Mononuclear cell (primary cell): ENCODE measurements around the gene YLPM1. TPM values are rescaled to one million over a fixed set of nuclear protein-coding genes. Genes with fewer than 3 reads are reported as not detected.

Experiments used
- H3K27me3 ChIP-seq: 2 replicates; pipeline ENCODE4 v1.6.0; 2011; ENCODE audit warnings: low read length, control low read depth; ENCODE audit not compliant: insufficient read depth
- H3K4me1 ChIP-seq: 2 replicates; pipeline ENCODE4 v1.5.1; 2011; ENCODE audit warnings: mild to moderate bottlenecking, low read length, control low read depth; ENCODE audit not compliant: insufficient read depth
- H3K4me3 ChIP-seq: 2 replicates; pipeline ENCODE4 v1.5.1; 2011; ENCODE audit warnings: mild to moderate bottlenecking, low read length, moderate library complexity
- H3K9me3 ChIP-seq: 2 replicates; pipeline ENCODE4 v1.5.1; 2011; ENCODE audit warnings: low read depth, mild to moderate bottlenecking, control low read depth, low read length
- total RNA-seq: library from RNA; depleted of rRNA; stranded (reverse); fragments of >200 nt; gene quantifications from one replicate; pipeline ENCODE4 v1.2.3, GENCODE V29; 2012

The YLPM1 gene
- total RNA-seq, 1 donor = 84.7 TPM

DNA sequence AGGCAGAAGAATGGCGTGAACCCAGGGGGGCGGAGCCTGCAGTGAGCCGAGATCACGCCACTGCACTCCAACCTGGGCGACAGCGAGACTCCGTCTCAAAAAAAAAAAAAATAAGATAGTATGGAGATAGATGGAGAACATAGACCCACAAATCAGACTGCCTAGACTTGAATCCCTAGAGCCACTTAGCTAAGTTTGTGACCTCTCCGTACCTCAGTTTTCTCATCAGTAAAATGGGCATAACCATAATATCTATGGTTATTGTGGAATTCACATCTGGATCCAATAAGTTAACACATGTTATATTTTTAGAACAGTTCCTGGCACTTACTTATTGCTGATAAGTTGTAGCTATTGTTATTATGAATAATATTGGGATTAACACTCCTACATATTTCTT is 105.6 kb downstream of the YLPM1 start:
- Histone ChIP-seq H3K9me3 (no peaks in the 10 kb centered on the region), H3K27me3 (no peaks in the 10 kb centered on the region), H3K4me3 (no peak overlapping the region), H3K4me1 (peaks cover 11% of the 10 kb centered on the region)

DNA sequence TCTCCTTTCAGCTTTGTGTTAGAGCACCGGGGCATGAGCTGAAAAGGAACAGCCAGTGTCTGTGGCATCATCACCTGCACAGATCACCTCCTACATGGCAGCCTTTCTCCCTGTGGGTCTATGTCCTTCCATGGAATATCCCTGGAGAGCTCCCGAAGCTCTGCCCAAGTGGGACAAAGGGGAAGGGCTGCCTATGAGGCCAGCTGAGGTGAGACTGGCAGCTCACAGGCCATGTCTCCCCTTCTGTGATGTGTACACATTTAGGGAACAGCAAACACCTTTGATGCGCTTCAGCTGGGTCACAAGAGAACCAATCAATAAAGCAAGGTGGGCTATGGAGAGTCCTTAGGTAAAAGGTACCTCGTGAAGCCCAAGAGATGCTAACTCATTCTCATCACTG is 108.7 kb downstream of the YLPM1 start:
- Histone ChIP-seq H3K4me3 (no peak overlapping the region), H3K27me3 (no peaks in the 10 kb centered on the region), H3K4me1 (peaks cover 26% of the 10 kb centered on the region), H3K9me3 (no peaks in the 10 kb centered on the region)

DNA sequence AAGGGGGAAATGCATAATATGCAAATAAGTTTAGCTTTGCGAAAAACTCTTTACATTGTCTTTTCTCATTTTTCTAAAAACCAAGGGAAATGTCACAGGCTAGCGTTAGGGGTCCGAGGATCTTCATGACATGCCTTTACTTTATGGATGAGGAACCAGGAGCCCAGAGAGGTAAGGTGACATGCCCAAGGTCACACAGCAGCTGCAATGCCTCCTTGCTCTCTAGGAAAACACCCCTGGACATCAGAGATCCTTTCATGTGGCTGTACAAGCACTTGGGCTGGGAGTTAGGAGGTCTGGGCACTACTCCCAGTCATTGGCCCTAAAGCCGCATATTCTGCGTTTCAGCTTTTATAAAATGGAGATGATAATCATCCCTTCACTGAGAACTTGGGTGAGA is 112.1 kb downstream of the YLPM1 start:
- Histone ChIP-seq H3K9me3 (no peaks in the 10 kb centered on the region), H3K27me3 (no peaks in the 10 kb centered on the region), H3K4me3 (no peak overlapping the region), H3K4me1 (peaks cover 19% of the 10 kb centered on the region)

DNA sequence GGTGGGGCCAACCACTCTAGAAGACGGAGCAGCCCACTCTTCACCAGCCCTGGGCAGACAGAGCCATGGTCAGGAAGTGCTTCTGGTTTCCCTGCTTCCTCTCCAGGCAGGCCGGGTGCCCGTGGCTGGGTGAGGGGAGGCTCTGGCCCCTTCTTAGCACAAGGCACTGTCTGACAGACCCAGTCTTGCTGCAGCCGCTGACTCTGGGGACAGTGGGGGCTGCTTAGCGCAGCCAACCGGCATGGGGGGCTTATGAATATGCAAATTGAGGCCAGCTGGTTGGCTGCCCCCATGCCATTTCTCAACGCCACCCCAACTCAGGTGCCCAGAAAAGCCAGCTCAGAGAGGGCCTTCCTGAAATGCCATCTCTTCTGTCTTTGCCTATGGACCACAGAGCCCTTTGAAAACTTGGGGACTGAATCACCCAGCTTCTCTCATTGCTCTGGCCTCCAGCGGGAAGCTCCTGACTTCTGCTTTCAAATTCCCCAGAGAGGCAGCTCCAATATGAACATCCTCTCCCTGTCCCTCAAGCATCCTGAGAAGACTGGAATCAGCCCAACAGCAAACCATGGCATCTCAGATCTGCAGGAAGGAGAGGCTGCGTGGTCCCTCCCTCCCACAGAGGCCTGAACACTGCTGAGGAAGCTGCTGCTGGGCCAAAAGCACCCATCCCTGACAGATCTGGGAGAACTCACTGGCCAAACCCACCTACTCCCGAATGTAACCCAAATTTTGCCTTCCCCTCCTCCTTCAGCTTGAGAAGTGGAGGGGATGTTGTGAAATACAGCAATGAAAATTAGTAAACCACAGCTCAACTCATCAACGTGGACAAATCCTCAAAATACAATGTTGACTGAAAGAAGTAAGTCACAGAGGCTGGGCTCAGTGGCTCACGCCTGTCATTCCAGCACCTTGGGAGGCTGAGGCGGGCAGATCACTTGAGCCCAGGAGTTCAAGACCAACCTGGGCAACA is 113.1 kb downstream of the YLPM1 start, which contains the start of gene PROX2:
Gene PROX2, minus strand, starts transcription at position 205 of the 973 bp plus-strand sequence. CDS start 12,311 bp downstream, outside the sequence.
- Histone ChIP-seq H3K4me3 (no peak within 1 kb of the TSS), H3K27me3 (no peaks in the 10 kb centered on the region), H3K4me1 (peaks cover 25% of the 10 kb centered on the region), H3K9me3 (no peaks in the 10 kb centered on the region)

DNA sequence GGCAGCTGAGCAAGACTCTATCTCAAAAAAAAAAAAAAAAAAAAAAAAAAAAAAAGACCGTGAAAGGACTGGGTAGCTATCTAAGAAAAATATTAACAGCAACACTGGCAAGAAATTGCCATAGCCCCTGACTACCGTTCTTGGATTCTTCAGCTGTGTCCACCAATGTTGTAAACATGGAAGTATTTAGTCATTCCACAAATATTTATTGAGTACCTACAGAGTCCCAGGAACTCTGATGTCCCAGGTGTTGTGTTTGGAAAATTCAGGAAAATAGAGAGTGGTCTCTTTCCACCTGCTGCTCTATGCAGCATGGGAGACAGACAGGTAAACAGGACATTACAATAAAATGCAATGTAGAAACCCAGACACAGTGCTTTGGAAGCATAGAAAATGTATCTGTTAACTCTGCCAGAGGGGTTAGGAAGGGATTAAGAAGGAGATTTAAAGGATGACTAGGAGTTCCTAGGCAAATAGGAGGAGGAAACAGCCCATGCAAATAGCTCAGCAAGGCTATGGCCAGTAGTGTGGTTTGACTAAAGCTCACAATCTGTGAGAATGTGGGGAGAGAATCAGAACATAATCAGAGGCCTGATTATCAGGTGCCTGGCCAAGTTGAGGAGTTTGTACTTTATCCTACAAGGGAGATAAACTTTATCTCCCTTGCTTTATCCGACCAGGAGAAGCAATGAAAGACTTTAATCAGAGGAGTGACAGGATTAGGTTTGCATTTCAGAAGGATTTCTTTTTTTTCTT is 116.5 kb downstream of the YLPM1 start:
- no peaks in the 10 kb centered on the region for H3K27me3 ChIP-seq
- peaks cover 51% of the 10 kb centered on the region for H3K4me1 ChIP-seq

DNA sequence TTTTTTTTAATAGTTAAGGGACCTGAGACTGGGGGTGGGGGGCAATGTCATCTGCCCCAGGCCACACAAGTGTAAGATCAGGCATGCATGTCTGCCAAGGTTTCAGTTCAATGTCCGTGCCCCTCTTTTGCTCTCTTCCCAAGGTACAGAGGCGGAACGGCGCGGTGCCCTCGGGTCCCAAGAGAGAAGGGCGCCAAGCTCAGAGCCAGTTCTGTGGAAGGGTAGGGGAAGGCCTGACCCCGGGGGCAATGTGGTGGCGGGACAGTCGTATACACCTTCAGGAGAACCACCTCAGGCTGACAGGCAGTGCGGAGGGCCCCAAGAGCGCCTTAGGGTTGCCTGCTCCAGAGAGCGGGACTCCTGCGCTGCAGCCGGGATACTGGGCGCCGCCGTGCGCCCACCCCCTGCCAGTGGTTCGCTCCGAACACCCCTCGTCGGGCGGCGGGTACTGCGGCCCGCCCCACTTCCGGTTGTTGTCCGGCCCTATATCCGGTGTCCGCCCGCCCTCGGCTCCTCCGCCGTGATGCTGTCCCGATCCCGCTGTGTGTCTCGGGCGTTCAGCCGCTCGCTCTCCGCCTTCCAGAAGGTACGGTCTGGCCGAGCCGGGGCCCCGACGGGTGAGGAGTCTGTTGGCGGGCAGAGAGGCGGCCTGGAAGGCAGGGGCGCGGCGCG is 118.5 kb downstream of the YLPM1 start, which contains the start of gene DLST:
Gene DLST, plus strand, starts transcription at position 486 of the 672 bp plus-strand sequence. Its CDS starts 38 bp downstream, at position 524.
- Histone ChIP-seq H3K4me1 (peaks cover 44% of the 10 kb centered on the region), H3K27me3 (no peaks in the 10 kb centered on the region)

More for the DNA sequence above, 116.5 kb downstream of the YLPM1 start:
- Histone ChIP-seq H3K9me3 (no peaks in the 10 kb centered on the region), H3K4me3 (no peak overlapping the region)

DNA sequence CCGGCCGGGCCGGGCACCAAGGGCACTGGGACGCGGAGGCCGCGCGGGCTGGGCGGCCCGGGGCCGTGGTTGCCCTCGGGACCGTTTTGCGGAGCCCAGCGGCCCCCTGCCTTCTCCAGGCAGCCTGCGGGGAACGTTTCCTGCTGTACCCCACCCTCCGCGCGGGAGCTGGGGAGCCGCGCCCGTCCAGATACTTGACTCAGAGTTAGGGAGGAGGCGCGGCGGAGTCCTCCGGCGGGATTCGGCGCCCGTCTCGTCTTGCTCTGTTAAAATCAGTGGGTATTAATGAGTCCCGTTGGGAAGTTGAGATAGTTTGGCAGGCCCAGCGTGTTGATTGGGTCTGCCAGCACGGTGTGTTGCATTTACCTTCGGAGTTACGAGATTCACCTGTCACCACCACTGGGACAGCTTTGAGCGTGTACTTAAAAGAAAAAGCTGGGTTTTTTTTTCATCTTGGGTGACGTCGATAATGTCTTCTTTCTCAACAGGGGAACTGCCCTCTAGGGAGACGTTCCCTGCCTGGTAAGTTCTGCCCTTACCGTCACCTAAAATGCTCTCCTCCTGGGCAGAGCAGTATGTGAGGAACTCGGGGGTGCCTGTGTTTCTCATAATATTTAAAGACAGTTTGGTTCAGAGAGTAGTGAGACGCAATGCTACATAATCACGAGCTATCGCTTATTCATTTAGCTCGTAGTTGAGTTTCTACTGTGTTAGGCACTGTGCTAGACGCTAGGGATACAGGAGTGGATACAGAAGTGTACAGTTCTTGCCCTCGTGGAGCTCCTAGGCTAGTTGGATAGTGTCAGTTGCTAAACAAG is 119.2 kb downstream of the YLPM1 start:
- Histone ChIP-seq H3K4me1 (peaks cover 44% of the 10 kb centered on the region), H3K27me3 (no peaks in the 10 kb centered on the region), H3K4me3 (peak overlapping the region; percentile 99), H3K9me3 (no peaks in the 10 kb centered on the region)

More for the DNA sequence above, 118.5 kb downstream of the YLPM1 start, which contains the start of gene DLST:
- Histone ChIP-seq H3K9me3 (no peaks in the 10 kb centered on the region), H3K4me3 (peak within 1 kb of the TSS; percentile 99)

Other genes with a start within 250 kb of the YLPM1 start
- 0.42 TPM for gene LTBP2, start 151.1 kb upstream of the YLPM1 start, total RNA-seq
- gene AREL1, start 50.2 kb upstream of the YLPM1 start, total RNA-seq = 32.8 TPM
- gene FCF1, start 50.2 kb upstream of the YLPM1 start, total RNA-seq = 25.8 TPM
- 0.21 TPM for gene PROX2, start 112.8 kb downstream of the YLPM1 start, total RNA-seq
- 92.4 TPM for gene DLST, start 118.6 kb downstream of the YLPM1 start, total RNA-seq
- 3.4 TPM for gene RPS6KL1, start 159.9 kb downstream of the YLPM1 start, total RNA-seq
- gene PGF, start 192.3 kb downstream of the YLPM1 start, total RNA-seq = not detected
- gene EIF2B2, start 239.6 kb downstream of the YLPM1 start, total RNA-seq = 17.3 TPM